GM06990 (cell line): ENCODE results near the gene SRGAP3.

ENCODE experiments used
- DNase-seq: peaks from one replicate; pipeline ENCODE4 v3.0.0-alpha.2; 2011; ENCODE audit not compliant: insufficient read length; ENCODE audit errors: extremely low read depth
- H3K27me3 ChIP-seq: replicated peaks from 2 replicates; pipeline ENCODE4 v1.6.0; 2011; ENCODE audit warnings: low read length; ENCODE audit not compliant: control insufficient read depth, insufficient read depth
- H3K36me3 ChIP-seq: 2 replicates; pipeline ENCODE4 v1.5.1; 2011; ENCODE audit warnings: low read length; ENCODE audit not compliant: control insufficient read depth, insufficient read depth
- H3K4me3 ChIP-seq: replicated peaks from 2 replicates; pipeline ENCODE4 v1.5.1; 2011; ENCODE audit warnings: low read depth, mild to moderate bottlenecking, control low read depth, low read length
- CTCF ChIP-seq: IDR thresholded peaks from 2 replicates; pipeline ENCODE4 v1.5.1; 2011; ENCODE audit warnings: low read length, control low read depth, mild to moderate bottlenecking, inconsistent platforms; ENCODE audit not compliant: insufficient read depth, poor library complexity, severe bottlenecking

SRGAP3 gene

GRCh38 chr3:8983591-8983990 lies 265.9 kb downstream of the SRGAP3 start:
- H3K27me3 ChIP-seq, result no peaks in the 10 kb centered on the region
- no peak for DNase-seq
- TF ChIP-seq CTCF, result no peak

DNA sequence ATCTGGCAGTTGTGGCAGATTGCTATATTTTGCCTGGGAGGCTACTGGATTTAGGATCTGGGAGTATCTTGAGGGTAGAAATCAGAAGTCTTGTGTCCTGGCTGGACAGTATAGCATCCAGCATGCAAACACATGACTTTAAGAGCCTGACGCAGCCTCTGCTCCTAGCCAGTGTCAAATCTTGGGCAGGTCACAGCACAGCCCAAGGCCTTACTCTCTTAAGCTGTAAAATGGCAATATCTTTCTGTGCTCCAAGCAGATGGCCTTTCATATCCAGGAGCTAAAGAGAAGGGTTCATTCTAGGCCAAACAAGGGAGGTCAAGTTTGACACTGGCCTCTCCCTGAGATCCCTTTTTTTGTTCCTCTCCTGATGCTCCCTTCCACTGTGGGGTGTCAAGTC lies 266.4 kb downstream of the SRGAP3 start:
- Histone ChIP-seq H3K36me3 (no peaks in the 10 kb centered on the region), H3K27me3 (no peaks in the 10 kb centered on the region), H3K4me3 (no peak overlapping the region)
- TF ChIP-seq CTCF, result no peak
- DNase-seq, result no peak

More at GRCh38 chr3:8983591-8983990, 265.9 kb downstream of the SRGAP3 start:
- Histone ChIP-seq H3K4me3 (no peak overlapping the region), H3K36me3 (no peaks in the 10 kb centered on the region)

DNA sequence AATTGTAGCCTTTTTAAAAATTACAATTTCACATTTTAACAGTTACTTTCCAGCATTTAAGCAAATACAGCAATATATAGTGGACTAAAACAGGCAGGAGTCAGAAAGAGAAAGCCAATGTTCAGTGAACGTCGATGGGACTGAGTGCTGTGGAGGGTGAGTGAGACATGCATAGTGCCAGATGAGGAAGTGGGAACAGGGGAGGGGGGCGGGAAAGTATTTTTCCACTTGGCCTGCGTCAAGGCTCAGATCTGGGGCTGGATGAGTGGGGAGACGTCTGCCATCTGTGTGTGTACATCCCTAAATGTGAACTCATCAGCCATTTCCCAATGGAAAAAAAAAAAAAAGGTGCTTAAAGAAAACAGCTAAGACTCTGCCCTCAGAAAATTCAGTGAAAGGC lies 266.9 kb downstream of the SRGAP3 start:
- Histone ChIP-seq H3K27me3 (no peaks in the 10 kb centered on the region), H3K4me3 (no peak overlapping the region), H3K36me3 (no peaks in the 10 kb centered on the region)
- no peak for DNase-seq
- TF ChIP-seq CTCF, result no peak

DNA sequence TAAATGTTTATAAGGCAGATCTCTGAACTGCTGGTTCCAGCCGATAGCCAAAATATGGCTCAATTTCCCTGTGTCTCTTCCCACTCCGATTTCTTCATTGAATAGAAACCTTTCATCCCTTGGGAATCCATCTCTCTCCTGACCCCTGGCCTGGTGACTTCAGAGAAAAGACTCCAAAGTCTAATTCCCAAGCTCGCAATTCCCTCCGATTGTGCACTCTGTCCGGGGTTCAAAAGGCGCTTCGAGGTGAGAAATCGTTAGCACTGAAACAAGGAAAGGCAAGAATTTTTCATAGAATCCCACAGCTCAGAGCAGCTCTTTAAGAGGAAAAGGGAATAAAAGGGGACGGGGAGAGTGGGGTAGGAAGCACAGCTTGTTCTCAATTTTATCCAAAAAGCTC lies 267.7 kb downstream of the SRGAP3 start:
- H3K36me3 ChIP-seq, result no peaks in the 10 kb centered on the region
- TF ChIP-seq CTCF, result no peak
- DNase-seq, result no peak

GRCh38 chr3:8981296-8981695 lies 268.1 kb downstream of the SRGAP3 start:
- no peaks in the 10 kb centered on the region for H3K27me3 ChIP-seq
- no peaks in the 10 kb centered on the region for H3K36me3 ChIP-seq
- DNase-seq, result no peak
- TF ChIP-seq CTCF, result no peak
- H3K4me3 ChIP-seq, result no peak overlapping the region

More for the DNA sequence above, 267.7 kb downstream of the SRGAP3 start:
- Histone ChIP-seq H3K4me3 (no peak overlapping the region), H3K27me3 (no peaks in the 10 kb centered on the region)

- Histone ChIP-seq H3K36me3 (no peaks in the 10 kb centered on the region), H3K27me3 (no peaks in the 10 kb centered on the region), H3K4me3 (no peak overlapping the region)
- DNase-seq, result no peak
- no peak for TF ChIP-seq CTCF
These were observed 268.6 kb downstream of the SRGAP3 start for GRCh38 chr3:8980756-8981257.
